Ishikawa (cell line): ENCODE results near the gene RAP1GAP.

Experiments used
- CEBPB ChIP-seq: IDR thresholded peaks from 2 replicates; pipeline ENCODE4 v1.6.1; 2012
- CREB1 ChIP-seq: IDR thresholded peaks from 2 replicates; pipeline ENCODE4 v1.6.1; 2012; ENCODE audit warnings: low read depth
- EGR1 ChIP-seq: IDR thresholded peaks from 2 replicates; pipeline ENCODE4 v1.6.1; 2012
- EP300 ChIP-seq: IDR thresholded peaks from 2 replicates; pipeline ENCODE4 v1.6.1; 2012; ENCODE audit warnings: borderline replicate concordance
- FOXM1 ChIP-seq: IDR thresholded peaks from 2 replicates; pipeline ENCODE4 v1.6.1; 2012; ENCODE audit warnings: low read depth, borderline replicate concordance
- NFIC ChIP-seq: IDR thresholded peaks from 2 replicates; pipeline ENCODE4 v1.6.1; 2012
- RAD21 ChIP-seq: IDR thresholded peaks from 2 replicates; pipeline ENCODE4 v1.6.1; 2012; ENCODE audit warnings: low read depth
- TAF1 ChIP-seq: IDR thresholded peaks from 2 replicates; pipeline ENCODE4 v1.6.1; 2012; ENCODE audit warnings: low read depth, mild to moderate bottlenecking
- TCF12 ChIP-seq: IDR thresholded peaks from 2 replicates; pipeline ENCODE4 v1.6.1; 2012; ENCODE audit warnings: low read depth
- TEAD4 ChIP-seq: IDR thresholded peaks from 2 replicates; pipeline ENCODE4 v1.6.1; 2012
- YY1 ChIP-seq: IDR thresholded peaks from 2 replicates; pipeline ENCODE4 v1.6.1; 2012; ENCODE audit warnings: low read depth
- ZBTB7A ChIP-seq: IDR thresholded peaks from 2 replicates; pipeline ENCODE4 v1.6.1; 2012; ENCODE audit warnings: low read depth
- TF ChIP-seq, protein P1 (sequence below): IDR thresholded peaks from 2 replicates; pipeline ENCODE4 v1.6.1; 2012; ENCODE audit warnings: low read depth, mild to moderate bottlenecking
- TF ChIP-seq, protein P2 (sequence below): IDR thresholded peaks from 2 replicates; pipeline ENCODE4 v1.6.1; 2012
- TF ChIP-seq, protein P3 (sequence below): IDR thresholded peaks from 2 replicates; pipeline ENCODE4 v1.6.1; 2012

The RAP1GAP gene

GRCh38 chr1:21643624-21644023 is 25.5 kb downstream of the RAP1GAP start:
- TF ChIP-seq TCF12 (no peak), TAF1 (no peak), YY1 (no peak)

DNA sequence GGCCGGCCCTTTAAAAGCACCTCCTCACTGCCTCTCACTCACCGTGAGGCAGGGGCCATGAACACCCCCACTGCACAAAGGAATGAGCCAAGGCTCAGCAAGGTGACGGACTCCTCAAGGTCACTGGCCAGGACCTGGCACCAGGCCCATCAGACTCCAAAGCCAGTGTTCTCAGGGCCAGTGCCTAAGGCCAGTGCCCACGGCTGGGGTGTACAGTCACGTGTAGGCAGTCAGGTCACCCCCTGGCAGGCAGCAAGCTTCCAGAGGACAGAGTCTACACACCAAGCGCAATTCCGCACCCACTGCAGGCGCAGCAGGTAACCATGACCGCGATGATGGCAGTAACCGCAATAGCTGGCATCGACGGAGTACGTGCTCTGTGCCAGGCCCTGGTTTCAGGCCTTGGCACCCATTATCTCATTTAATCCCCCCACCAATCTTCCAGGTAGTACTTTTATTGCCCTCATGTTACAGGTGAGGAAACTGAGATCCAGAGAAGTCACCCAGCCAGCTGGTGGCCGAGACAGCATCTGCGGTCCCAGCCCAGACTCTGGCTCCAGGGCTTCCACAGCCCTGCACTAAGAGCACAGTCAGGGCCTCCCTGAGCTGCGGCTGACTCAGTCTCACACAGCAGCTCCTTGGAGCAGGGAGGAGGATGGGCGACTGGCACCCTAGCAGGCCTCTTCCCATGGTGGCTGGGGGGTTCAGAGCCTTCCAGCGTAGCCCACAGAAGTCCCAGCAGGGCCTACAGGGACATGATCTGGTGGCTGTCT is 27.0 kb downstream of the RAP1GAP start:
- TF ChIP-seq EP300: no peak
- 0 out of 2 replicates have a peak, but pooled peaks have one; percentile 18 for TF ChIP-seq NFIC

DNA sequence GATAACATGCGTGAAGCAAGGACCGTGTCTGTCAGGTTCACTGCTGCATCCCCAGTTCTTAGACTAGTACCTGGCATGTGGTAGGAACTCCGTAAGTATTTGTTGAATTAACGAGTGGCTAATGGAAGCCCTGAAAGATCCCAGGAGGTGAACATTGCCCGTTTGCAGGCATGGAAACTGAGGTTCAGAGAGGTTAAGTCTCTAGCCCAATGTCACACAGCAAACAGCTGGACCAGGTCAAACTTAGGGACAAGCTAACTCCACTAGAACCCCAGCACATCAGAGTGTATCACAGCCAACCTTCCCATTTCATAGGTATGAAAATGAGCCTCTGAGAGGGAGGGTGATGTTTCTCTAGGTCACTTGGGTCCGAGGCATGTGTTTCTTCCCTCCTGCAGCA is 27.6 kb downstream of the RAP1GAP start:
- TF ChIP-seq NFIC (no peak), TCF12 (no peak), FOXM1 (no peak), ZBTB7A (no peak), YY1 (no peak), TAF1 (no peak)

- TF ChIP-seq, protein P1, sequence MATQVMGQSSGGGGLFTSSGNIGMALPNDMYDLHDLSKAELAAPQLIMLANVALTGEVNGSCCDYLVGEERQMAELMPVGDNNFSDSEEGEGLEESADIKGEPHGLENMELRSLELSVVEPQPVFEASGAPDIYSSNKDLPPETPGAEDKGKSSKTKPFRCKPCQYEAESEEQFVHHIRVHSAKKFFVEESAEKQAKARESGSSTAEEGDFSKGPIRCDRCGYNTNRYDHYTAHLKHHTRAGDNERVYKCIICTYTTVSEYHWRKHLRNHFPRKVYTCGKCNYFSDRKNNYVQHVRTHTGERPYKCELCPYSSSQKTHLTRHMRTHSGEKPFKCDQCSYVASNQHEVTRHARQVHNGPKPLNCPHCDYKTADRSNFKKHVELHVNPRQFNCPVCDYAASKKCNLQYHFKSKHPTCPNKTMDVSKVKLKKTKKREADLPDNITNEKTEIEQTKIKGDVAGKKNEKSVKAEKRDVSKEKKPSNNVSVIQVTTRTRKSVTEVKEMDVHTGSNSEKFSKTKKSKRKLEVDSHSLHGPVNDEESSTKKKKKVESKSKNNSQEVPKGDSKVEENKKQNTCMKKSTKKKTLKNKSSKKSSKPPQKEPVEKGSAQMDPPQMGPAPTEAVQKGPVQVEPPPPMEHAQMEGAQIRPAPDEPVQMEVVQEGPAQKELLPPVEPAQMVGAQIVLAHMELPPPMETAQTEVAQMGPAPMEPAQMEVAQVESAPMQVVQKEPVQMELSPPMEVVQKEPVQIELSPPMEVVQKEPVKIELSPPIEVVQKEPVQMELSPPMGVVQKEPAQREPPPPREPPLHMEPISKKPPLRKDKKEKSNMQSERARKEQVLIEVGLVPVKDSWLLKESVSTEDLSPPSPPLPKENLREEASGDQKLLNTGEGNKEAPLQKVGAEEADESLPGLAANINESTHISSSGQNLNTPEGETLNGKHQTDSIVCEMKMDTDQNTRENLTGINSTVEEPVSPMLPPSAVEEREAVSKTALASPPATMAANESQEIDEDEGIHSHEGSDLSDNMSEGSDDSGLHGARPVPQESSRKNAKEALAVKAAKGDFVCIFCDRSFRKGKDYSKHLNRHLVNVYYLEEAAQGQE: no peak
- TF ChIP-seq NFIC: no peak
- TF ChIP-seq, protein P2, sequence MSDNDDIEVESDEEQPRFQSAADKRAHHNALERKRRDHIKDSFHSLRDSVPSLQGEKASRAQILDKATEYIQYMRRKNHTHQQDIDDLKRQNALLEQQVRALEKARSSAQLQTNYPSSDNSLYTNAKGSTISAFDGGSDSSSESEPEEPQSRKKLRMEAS: no peak
- TF ChIP-seq TAF1: no peak
- TF ChIP-seq, protein P3, sequence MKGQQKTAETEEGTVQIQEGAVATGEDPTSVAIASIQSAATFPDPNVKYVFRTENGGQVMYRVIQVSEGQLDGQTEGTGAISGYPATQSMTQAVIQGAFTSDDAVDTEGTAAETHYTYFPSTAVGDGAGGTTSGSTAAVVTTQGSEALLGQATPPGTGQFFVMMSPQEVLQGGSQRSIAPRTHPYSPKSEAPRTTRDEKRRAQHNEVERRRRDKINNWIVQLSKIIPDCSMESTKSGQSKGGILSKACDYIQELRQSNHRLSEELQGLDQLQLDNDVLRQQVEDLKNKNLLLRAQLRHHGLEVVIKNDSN: no peak
- no peak for TF ChIP-seq CEBPB
- TF ChIP-seq YY1: no peak
- TF ChIP-seq EGR1: no peak
- no peak for TF ChIP-seq CREB1
- no peak for TF ChIP-seq RAD21
- TF ChIP-seq TCF12: no peak
- TF ChIP-seq ZBTB7A: no peak
- no peak for TF ChIP-seq FOXM1
- TF ChIP-seq EP300: no peak
- TF ChIP-seq TEAD4: no peak
These were observed 28.1 kb downstream of the RAP1GAP start for GRCh38 chr1:21641076-21641475.

GRCh38 chr1:21640653-21641052 is 28.5 kb downstream of the RAP1GAP start:
- TF ChIP-seq CREB1 (no peak), EGR1 (no peak), TAF1 (no peak), ZBTB7A (no peak), FOXM1 (no peak), TCF12 (no peak), YY1 (no peak), RAD21 (no peak), CEBPB (no peak), EP300 (no peak)
- TF ChIP-seq, protein P1: no peak

- TF ChIP-seq TCF12 (peak; percentile 28; the same call in 1 of the 2 replicates), ZBTB7A (no peak), YY1 (no peak), CEBPB (no peak), TAF1 (no peak), EGR1 (no peak), NFIC (no peak), TEAD4 (no peak), FOXM1 (no peak), EP300 (peak; percentile 43; the same call in 1 of the 2 replicates), CREB1 (no peak), RAD21 (no peak)
- TF ChIP-seq, protein P3: no peak
- TF ChIP-seq, protein P1: no peak
- TF ChIP-seq, protein P2: peak; percentile 60
These were observed 29.5 kb downstream of the RAP1GAP start for GRCh38 chr1:21639594-21640041.
